GF-D8 (cell line): ENCODE measurements around the gene TRPM8.
A peak's percentile ranks its signal among the peaks of the same experiment; 100 is the strongest.
"Not testable (repeated sequence)": the region's sequence is repeated elsewhere in the genome, so short reads cannot be mapped to it uniquely, and the experiment has no call there.

Experiments
- DNase-seq: peaks from one replicate; lab custom pipeline; 2025; lab: John Stamatoyannopoulos, UW

The TRPM8 gene

DNA sequence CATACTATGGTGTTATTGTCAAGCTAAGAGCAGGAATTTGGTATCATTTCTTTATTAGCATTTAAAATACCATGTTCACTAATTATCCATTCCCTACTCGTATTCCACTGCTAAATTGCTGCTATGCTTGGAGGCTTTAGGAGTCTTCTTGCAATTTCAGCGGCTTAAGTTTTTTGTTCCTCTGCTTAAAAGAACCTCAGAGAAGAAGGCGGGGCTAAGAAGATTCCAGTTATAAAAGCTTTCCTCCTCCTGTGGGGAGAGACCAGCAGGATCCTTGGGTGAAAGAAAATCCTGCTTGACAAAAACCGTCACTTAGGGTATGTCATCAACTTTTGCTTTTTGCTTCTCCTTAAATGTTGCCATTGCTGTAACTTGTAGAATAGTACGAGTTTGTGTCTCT is at the start of gene TRPM8:
Gene TRPM8, plus strand, starts transcription at position 258 of the 400 bp plus-strand sequence. CDS start 9,165 bp downstream, outside the sequence.
- no peak for DNase-seq

DNA sequence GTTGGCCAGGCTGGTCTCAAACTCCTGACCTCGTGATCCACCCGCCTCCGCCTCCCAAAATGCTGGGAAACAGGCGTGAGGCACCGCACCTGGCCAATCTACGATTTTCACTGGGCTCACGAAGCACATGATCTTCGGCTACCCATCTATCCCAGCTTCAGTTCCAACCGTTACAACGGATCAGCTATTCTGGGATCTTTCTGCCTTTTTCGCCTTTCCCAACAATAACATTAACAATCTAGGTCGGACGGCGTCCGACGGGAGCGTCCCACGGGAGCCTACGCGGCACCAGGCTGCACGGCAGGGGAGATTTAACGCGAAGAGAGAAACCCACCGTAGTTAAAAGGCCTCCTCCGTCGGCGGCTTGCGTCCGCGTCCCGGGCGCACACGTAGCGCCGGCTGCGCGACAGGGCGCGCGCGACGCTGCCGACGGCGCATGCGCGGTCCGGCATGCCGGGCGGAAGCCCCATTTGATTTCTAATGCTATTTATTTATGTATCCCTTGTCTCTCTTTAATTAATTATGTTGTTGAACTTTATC is 49.1 kb upstream of the TRPM8 start, which contains the start of gene MSL3B:
Gene MSL3B, minus strand, starts transcription at position 394 of the 540 bp plus-strand sequence.
- DNase-seq: no peak

DNA sequence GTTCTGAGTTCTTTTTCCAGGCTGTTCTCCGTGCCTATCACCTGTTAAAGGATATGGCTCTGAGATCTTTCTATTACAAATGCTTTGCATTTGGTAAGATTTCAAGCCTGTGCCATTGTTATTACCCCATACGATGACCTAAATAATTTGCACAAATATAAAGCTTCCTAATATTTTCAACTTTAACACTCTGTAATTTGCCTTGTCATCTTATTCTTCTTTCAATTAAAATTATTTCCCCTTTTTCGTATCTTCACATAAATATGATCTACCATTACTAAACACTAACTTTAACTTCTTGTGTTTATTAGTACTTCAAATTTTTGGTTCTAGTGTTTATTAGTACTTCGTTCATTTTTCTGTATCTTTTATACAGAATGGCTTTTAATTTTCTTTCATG is 45.7 kb upstream of the TRPM8 start:
- DNase-seq: no peak

DNA sequence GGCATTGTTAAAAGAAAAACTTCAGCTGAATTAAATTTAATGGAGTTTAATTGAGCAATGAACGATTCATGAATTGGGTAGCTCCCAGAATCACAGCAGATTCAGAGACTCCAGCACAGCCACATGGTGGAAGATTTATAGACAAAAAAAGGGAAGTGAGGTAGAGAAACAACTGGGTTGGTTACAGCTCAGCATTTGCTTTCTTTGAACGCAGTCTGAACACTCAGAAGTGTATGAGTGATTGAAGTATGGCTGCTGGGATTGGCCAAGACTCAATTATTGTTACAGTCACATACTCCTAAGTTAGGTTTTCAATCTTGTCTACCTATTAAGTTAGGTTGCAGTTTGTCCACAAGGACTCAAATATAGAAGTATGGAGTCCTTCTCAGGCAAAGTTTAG is 45.0 kb upstream of the TRPM8 start:
- DNase-seq: peak; percentile 9

DNA sequence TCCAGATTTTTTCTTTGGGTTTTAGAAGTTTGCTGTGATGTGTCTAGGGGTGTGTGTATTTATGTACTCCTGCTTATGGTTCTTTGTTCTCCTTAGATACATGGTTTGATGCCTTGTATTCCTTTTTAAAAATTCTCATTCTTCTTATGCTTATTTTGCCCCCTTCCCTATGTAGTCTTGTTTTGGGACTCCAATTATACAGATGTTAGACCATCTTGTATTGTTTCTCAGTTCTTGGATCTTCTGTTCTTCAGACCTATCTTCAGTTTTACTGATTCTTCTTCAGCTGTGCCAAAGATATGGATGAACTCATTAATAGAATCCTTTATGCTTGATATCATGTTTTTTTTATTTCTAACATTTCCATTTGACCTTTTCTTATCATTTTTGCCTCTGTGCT is 34.8 kb upstream of the TRPM8 start:
- DNase-seq: no peak

DNA sequence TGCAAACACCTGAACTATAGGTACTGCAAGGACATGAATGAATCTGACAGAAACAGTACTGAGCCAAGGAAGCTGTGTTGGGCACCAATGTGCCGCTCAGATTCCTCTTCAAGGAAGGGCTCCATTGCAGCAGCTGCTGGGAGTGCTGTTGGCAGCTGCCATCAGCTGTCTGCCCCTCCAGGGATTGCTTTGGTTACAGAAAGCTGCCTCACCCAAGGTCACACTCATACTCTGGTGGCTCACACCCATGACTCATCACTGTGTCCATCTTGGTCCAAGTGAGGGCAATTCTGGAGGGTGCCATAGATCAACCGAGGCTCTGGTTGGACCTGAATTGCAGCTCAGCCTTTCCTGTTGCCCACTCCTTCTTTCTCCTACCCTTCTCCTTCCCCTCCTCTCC is 24.4 kb upstream of the TRPM8 start:
- DNase-seq: no peak

DNA sequence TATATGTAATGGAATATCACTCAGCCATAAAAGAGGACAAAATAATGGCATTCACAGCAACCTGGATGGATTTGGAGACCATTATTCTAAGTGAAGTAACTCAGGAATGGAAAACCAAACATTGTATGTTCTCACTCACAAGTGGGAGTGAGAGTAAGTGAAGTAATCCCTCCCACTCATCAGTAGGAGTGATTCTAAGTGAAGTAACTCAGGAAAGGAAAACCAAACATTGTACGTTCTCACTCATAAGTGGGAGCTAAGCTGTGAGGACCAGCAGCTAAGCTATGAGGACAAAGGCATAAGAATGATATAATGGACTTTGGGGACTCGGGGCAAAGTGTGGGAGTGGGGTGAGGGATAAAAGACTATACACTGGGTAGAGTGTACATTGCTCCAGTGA is 20.9 kb upstream of the TRPM8 start:
- DNase-seq: not testable (repeated sequence)

DNA sequence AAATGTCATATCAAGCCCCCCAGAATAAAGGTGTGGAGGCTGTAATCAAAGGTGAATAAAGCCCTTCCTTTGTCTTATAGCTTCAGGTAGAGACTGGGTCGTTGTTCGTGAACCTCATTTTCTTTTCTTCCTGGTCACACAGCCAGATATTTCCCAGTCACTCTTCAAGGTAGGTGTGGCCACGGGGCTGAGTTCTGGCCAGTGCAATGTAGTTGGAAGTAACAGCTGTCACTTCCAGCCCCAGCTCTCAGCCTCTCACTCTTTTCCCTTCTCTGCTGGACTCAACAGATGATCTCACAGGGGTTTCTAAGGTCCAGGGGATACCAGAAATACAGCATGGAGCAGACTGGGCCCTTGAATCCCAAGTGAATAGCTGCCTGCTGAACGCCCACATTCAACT is 15.8 kb upstream of the TRPM8 start:
- no peak for DNase-seq

DNA sequence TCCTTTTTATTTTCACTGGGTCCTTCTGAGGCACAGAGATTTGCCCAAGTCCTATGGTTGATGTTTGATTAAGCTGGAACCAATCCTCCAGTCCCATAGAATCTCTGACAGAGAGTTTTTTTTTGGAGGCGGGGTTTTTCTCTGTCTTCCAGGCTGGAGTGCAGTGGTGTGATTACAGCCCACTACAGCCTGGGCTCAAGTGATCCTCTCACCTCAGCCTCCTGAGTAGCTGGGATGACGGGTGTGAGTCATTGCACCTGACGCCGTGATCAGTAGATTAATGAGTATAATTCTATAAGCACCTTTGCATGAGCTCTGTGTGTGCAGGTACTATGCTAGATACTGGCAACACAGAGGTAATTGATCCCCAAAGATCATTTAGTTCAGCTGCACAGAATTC is 15.3 kb upstream of the TRPM8 start:
- no peak for DNase-seq

DNA sequence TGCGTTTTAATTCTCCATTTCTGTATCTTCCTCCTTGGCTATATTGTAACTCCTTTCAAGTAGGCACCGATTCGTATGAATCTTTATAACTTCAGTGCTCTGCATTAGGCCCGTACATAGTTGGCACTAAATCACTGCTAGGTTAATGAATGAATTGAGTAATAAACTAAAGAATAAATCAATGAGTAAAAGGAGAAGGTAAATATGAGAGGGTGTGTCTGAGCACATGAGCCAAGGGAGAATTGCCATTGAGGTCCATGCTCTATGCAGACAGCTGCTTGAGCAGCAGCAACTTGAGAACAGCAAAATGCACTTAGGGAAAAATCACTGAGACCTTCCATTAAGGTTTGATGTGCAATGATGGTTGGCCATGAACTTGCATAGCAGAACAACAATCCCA is 11.2 kb upstream of the TRPM8 start:
- no peak for DNase-seq

- no peak for DNase-seq
Measured at GRCh38 chr2:233907627-233908026, 9.5 kb upstream of the TRPM8 start.

- no peak for DNase-seq
Measured at GRCh38 chr2:233912691-233913423, 4.3 kb upstream of the TRPM8 start.

- no peak for DNase-seq
Measured at GRCh38 chr2:233915128-233915527, 2.0 kb upstream of the TRPM8 start.

DNA sequence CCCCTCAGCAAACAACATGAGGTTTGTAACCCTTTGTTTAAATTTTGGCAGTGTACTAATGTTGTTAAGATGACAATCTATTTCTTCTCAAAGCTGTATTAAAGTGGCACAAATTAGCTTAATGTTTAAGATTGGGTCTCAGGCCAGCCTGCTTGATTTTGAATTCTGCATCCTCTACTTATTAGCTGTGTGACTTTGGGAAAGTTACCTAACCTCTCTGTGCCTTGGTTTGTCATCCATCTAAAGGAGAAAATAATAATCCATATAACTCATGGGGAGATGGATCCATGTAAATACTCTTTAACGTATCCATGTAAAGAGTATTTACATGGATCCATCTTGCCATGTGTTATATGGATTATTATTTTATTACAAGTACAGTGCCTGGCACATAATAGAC is 2.1 kb downstream of the TRPM8 start:
- DNase-seq: no peak

GRCh38 chr2:233919938-233920337 is 2.8 kb downstream of the TRPM8 start:
- no peak for DNase-seq

- DNase-seq: no peak
Measured at GRCh38 chr2:233922471-233922870, 5.3 kb downstream of the TRPM8 start.

DNA sequence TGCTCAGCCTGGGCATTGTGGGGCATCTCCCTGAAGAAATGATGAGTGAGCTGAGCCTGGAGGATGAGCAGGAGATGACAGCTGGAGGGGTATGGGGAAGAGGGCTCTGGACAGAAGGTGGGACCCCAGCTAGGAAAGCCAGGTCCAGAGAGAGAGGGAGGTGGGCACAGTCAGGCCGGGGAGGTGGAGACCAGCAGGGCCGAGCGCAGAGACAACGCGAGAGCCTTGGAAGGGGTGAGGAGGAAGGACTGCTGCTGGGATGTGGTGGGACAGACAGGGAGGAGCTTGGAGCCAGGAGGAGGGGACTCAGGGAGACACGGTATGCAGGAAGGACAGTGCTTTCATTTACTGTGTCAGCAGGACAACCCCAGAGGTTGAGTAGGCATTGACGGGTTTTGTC is 8.2 kb downstream of the TRPM8 start:
- no peak for DNase-seq

- DNase-seq: no peak
Measured at GRCh38 chr2:233926806-233927205, 9.6 kb downstream of the TRPM8 start.

DNA sequence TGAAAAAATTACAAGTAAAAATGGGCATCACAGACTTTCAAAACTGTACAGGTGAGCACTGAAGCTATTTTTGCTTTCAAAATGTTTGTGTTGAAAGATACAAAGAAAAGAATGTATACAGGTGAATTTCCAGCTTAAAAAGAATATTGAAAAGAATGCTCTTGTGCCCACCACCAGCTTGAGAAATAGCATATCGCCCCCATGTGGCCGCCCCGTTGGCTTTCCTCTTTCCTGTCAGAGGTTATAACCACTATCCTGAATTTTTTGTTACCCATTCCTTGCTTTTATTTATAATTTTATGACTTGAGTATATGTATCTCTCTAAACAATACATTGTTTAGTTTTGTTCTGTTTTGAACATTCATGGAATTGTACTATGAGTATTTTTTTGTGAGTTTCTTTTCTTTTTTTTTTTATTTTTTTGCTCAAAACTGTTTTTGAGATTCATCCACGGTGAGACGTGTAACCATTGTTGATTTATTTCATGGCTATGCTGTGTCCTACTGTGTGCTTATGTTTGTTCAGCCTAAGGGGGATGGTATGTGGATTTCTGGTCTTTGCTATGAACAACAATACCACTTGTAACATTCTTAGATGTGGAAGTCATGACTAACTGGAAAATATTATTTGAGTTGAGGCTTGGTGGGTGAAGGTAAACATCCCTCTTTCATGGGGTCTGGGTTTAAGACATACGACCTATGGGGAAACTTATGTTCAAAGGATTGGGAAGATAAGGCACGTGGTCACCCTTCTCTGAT is 11.6 kb downstream of the TRPM8 start:
- no peak for DNase-seq

GRCh38 chr2:233929352-233930022 is 12.3 kb downstream of the TRPM8 start:
- DNase-seq: no peak

DNA sequence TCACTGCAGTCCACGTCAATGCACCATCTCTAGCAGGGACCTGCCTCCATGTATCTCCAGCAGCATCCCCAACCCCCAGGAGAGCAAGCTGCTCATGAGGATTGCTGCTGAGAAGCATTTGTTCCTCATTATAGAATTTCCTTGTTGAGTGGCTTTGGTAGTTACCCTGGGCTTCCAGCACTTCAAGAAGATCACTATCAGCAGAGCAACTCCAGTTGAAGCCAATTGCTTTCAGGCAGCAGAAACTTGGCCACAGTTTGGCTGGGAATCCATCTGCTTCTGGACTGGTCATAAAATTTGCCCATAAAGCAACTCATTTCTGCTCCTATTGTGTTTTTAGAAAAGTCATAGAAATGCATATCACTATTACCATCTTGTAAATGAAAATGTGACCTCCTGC is 17.4 kb downstream of the TRPM8 start:
- no peak for DNase-seq

DNA sequence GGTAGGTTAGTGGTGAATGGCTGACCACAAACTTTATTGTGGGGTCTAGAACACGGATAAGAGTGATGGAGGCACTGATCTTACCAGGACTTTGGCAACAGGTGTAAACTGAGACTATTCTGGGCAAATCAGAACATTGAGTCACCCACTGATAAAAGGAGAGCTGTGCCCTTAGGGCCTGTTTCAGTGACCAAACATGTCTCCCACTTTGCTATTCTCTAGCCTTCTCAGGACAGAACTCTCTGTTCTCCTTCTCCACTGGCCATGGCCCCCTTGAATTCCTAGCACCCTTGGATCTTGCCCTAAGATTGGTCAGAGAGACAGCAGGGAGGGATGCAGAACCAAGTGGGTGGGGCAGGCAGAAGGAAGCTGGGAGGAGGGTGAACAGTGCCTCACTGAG is 18.3 kb downstream of the TRPM8 start:
- no peak for DNase-seq

DNA sequence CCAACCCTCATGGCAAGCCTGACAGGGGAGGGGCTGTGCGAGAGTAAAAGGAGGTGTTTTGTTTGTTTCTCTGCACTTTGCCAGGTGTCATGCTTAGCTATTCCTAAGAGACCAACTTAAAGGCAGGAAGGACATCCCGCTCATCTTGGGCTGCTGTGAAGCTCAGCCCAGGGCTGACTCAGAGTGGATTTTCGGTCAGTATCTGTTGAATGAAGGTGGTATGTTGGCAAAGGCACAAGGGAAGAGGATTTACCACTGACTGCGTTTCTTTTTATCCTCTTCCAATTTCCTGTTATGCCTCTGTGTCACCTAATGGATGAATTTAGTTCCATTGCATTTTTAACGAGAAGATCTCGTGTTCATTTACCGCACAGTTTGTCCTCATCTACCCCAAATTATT is 18.9 kb downstream of the TRPM8 start:
- DNase-seq: no peak
